Amygdala (tissue), 56 donors: Measurements from ENCODE around the gene IL1R2.

ENCODE experiments used
- DNase-seq, 56 donors: peaks; one replicate each; lab custom pipeline; 2025; lab: John Stamatoyannopoulos, UW

IL1R2 gene

DNA sequence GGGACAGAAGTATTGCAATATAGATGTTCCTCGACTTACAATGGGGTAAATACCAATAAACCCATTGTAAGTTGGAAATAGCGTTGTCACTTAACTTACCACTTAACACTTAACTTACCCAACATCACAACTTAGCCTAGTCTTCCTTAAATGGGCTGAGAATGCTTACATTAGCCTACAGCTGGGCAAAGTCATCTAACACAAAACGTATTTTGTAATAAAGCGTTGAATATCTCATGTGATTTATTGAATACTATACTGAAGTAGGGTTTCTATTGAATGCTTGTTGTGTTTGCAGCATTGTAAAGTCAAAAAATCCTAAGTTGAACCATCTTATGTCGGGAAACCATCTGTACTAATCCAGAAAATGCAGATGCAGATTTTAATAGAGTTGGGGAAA is 23.6 kb downstream of the IL1R2 start:
- DNase-seq: no peak

GRCh38 chr2:102016399-102016955 is 24.7 kb downstream of the IL1R2 start:
- no peak for DNase-seq

DNA sequence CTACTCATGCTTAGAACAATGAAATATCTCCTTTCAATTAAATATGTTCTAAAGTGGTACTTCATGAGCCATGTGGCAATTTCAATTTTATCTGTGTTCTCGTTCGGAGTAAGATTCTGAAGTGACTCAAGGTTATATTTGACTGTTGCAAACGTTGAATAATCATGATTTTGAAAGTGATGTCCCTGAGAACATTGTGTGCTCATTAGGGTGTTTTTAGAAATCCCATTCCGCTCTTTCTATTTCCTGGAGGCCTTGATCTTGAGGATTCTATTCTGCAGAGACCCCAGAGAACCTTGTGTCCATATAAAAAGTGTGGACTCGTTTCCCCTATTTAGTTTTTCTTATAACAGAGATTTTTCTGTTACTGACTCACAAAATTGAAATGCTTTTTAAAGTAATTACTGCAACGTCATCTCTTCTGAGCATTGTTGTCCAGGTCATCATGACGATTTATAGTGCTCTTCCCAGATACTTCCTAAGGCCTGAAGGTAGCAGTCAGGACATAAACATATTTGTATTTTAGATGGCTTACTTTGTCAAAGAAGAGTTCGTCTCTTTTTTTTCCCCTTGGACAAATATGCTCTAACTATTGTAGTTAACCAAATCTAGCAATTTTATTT is 27.2 kb downstream of the IL1R2 start:
- no peak for DNase-seq

GRCh38 chr2:102020596-102021170 is 28.9 kb downstream of the IL1R2 start:
- DNase-seq: peak in 53 of 56 donors; percentile 6 to 88 (median 52)

- no peak for DNase-seq
Observed at GRCh38 chr2:102021779-102022178, 30.0 kb downstream of the IL1R2 start.

GRCh38 chr2:102022884-102023539 is 31.3 kb downstream of the IL1R2 start:
- DNase-seq: no peak

- DNase-seq: no peak
Observed at GRCh38 chr2:102024410-102024809, 32.6 kb downstream of the IL1R2 start.

DNA sequence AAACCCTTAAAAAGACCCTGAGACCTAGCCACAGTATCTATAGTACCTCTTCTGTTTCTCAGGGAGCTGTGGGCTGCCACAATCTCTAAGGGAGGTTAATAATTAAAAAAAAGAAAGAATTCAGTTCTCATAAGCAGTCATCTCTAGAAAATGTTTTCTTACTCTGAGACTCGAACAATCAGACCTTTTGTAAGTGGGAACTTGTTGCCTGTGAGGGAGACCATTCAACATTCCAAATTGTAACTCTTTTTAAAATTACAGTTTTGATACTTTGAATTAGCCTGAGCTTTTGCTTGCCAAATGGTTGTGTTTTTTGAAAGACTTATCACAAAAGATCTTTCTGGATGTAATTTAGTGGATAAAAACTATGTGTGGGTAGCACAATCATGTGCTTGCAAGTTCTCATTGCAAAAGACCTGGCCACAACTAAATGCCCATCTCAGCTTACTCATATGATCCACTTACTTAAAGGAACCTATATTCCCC is 33.3 kb downstream of the IL1R2 start:
- DNase-seq: no peak

- no peak for DNase-seq
Observed at GRCh38 chr2:102025583-102026267, 34.0 kb downstream of the IL1R2 start.

DNA sequence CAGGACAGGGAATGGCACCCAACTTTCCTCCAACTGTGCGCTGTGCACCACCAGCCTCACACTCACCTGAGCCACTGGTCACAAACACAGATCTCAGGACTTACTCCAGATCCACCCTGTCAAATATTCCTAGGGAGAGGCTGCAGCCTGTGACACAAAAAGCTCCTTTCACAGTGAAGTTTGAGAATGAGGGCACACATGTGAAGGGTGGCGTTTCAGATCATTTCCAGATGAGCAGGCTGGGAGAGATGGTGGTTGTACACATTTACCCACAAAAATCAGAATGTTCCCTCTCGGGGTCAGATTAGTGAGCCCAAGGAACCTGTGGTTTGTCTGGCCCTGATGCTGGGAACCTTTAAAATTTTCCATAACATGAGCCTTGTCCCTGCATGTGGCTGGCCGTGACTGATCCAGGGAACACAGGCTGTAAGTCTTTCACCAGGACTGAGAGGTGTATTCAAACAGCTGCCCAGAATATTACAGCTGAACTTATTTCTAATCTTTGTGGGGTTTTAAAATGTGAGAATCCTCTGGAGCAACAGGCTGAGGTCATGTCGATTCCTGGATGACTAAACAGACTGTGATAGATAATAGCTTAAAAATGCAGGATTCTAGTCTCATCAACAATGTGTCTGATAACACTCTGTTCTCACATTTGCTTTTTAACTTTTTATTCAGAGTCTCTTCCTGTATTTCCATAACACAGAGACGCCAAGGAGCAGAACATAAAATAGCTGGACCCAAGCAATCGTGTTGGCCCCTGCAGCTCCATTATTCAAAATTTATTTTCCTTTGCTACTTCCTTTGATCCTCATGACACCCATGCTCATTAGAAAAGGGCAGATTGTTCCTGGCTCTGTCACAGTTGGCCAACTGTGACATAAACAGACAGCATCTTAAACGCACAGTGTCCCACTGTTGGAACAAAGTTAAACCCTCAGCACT is 35.5 kb downstream of the IL1R2 start:
- DNase-seq: no peak

- no peak for DNase-seq
Observed at GRCh38 chr2:102028470-102028869, 36.7 kb downstream of the IL1R2 start.

DNA sequence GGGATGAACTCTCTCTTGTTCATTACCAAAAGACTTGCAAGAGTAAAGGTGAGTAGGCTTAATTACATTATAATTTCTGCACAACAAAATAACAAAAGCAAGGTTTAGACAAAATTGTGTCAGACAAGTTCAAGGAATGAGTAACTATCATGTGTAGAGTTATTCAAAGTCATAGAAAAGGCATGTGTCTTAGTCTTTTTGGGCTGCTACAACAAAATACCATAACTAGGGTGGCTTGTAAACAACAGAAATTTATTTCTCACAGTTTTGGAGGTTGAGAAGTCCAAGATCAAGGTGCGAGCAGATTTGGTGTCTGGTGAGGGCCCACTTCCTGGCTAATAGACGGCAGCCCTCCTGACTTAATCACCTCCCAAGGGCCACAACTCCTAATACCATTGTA is 37.6 kb downstream of the IL1R2 start:
- no peak for DNase-seq

DNA sequence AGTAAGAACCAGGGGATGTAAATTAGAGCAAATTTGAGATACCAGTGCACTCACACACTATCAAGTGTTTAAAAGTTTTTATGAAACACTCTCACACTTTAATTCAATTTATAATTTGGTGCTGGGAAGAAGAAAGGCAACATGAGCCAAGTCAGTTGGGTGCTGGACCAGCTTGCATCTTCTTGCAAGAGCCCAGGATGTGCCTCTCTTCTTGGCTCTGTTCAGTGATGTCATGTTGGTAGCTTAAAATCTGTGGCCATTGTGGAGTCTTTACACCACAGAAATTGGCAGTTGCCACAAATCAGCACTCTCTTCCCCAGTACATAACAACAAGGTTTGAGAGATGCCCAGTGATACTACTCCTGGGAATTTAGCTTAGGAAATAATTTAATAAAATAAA is 38.2 kb downstream of the IL1R2 start:
- no peak for DNase-seq

GRCh38 chr2:102030502-102030854 is 38.7 kb downstream of the IL1R2 start:
- no peak for DNase-seq

GRCh38 chr2:102030855-102031527 is 39.2 kb downstream of the IL1R2 start:
- no peak for DNase-seq

DNA sequence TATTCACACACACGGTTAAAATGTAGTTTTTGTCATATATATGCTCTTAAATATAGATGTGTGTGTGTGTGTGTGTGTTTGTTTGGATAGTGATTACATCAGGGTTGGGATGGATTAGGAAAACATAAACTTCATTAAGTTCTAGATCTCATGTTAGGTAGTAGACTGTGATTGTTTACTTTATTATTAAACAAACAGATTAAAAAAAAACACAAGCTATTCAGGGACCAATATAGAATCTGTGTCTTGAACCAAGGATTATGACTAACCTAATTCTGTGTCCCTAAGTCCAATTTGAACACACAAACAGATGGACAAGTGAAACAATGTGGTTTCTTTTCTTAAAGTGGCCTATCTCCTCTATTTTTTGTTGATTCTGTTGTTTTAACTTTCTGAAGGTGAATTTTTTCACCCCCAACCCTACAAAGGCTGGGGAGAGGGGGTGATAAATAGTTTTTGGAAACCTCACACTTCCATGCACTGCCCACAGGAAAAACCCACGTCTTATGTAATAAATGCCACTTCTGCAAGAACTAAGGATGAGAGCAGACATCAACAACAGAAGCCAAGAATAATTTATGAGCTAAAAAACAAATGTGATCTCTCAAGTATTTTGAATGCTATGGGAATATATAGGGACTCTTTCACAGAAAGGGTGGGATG is 40.7 kb downstream of the IL1R2 start:
- DNase-seq: no peak

DNA sequence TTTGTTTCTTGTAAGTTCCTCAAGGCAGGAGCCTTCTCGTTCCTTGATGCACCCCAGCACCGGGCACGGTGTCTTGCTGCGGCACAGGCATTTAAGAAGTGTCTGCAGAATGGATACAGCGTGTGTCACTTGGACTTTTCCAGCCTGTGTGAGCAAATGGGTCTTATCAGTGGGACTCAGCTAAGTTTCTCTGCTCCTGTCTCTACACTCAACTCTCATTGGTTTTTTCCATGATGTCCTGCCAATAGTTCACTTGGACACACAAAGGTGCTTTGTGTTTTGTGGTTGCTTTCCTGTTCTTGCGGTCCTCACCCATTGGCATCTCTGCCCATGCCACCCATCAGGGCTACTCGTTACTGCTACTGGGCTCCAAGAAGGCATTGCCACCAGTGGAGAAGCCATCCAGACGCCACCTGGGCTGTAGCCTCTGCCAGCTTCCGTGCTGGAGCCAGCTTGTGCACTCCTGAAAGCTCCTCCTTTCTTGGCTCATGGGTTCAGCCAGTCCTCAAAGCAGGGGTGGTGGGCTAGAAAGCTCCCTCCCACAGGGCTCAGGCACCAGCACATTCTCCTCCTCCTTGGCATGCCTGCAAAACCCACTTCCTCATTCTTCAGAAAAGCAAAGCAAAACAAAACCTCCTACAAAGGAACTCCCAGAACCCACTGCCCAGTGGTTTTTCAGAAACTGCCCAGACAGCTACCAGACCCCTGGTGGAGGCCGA is 41.4 kb downstream of the IL1R2 start:
- DNase-seq: peak in 27 of 56 donors; percentile 5 to 57 (median 17)
